Heart right ventricle (tissue), 16 donors: Measurements from ENCODE around the gene MBIP. TPM values are rescaled to one million over a fixed set of nuclear protein-coding genes. Genes with fewer than 3 reads are reported as not detected.

ENCODE experiments used
- ATAC-seq, 8 donors: fragments of 200-7000 bp; cut with Tn5 transposase; one replicate each; pipeline ENCODE4 v1.9.1; 2020; ENCODE audit warnings: mild to moderate bottlenecking in 8 of 8, moderate library complexity in 8 of 8, moderate number of reproducible peaks in 1 of 8
- DNase-seq, 2 donors: peaks; one replicate each; pipeline ENCODE4 v3.0.0-alpha.2; 2020
- H3K27ac ChIP-seq, 10 donors: fragments of 200-600 bp; sonication (generic) in 2 of 10; one replicate each; pipeline versions ENCODE4 v1.5.0 to v1.8.0; 2020 to 2022; ENCODE audit warnings: mild to moderate bottlenecking in 3 of 10
- H3K27me3 ChIP-seq, 7 donors: fragments of 200-600 bp; one replicate each; pipeline ENCODE4 v1.8.0; 2021 to 2022; ENCODE audit warnings: mild to moderate bottlenecking in 2 of 7
- H3K36me3 ChIP-seq, 9 donors: fragments of 200-600 bp; sonication (generic) in 1 of 9; one replicate each; pipeline versions ENCODE4 v1.5.0 to v1.8.0; 2020 to 2022; ENCODE audit warnings: mild to moderate bottlenecking in 2 of 9
- H3K4me1 ChIP-seq, 9 donors: fragments of 200-600 bp; sonication (generic) in 1 of 9; one replicate each; pipeline versions ENCODE4 v1.5.0 to v1.8.0; 2020 to 2022; ENCODE audit warnings: mild to moderate bottlenecking in 4 of 9
- H3K4me3 ChIP-seq, 10 donors: fragments of 200-600 bp; sonication (generic) in 2 of 10; one replicate each; pipeline versions ENCODE4 v1.5.0 to v1.8.0; 2020 to 2022; ENCODE audit warnings: mild to moderate bottlenecking in 7 of 10, moderate library complexity in 2 of 10
- H3K9me3 ChIP-seq, 11 donors: fragments of 200-600 bp in 10 of 11; sonication (generic) in 2 of 11; one replicate each; pipeline versions ENCODE4 v1.5.0 to v1.8.0; 2013 to 2022; ENCODE audit warnings: mild to moderate bottlenecking in 2 of 11, control low read depth in 1 of 11, moderate library complexity in 1 of 11
- CTCF ChIP-seq, 9 donors: fragments of 200-600 bp; sonication (generic) in 2 of 9; IDR thresholded peaks; one replicate each; pipeline versions ENCODE4 v1.5.0 to v1.8.0; 2021 to 2022; ENCODE audit warnings: antibody characterized with exemption in 9 of 9, mild to moderate bottlenecking in 5 of 9, moderate library complexity in 1 of 9
- WGBS, 2 donors: extraction: QIAGEN DNeasy Blood & Tissue Kit; methylation state at CpG; one replicate each; pipeline ENCODE4 v1.1.7; 2013; ENCODE audit warnings: inconsistent platforms in 1 of 2; 5-methylcytosine and 5-hydroxymethylcytosine counted together
- intact Hi-C, 10 donors: fragments of 100-400 bp; cut with DNase I; formaldehyde crosslinking; loops; one replicate each; pipeline versions ENCODE4 v1.11.1 to v1.14.2; 2022
- polyA plus RNA-seq, 2 donors: library from polyadenylated mRNA; stranded (reverse); fragments of 200-250 nt; gene quantifications; one replicate each; pipeline ENCODE4 v1.2.3, GENCODE V29; 2013
- total RNA-seq, 10 donors: library from RNA; stranded (reverse); fragmentation: NEBNext Ultra II Directional in 3 of 10; extraction: Animal tissue kit (Norgen Biotek cat#: 25700) in 3 of 10; gene quantifications; one replicate each; pipeline versions ENCODE4 v1.2.1 to v1.2.4, GENCODE V29; 2021 to 2023
- donor health status: Arrhythmogenic right ventricular cardiomyopathy.
- donor health status: ischemic (EF 13 %, LVEDD 7.1; RV severe dilation, severe dysfunction).
- donor health status: healthy with polysubstance abuse.
- donor health status: DM: no; HTN: yes; CAD: no.
- donor health status: DM: no; HTN: no; CAD: no.
- donor health status: ischemic (EF 25% LVEDD 6.9; RV normal size, moderate dysfunction).
- donor health status: ischemic (EF 25% LVEDD 5.7; RV mildly dilated, moderate dysfunction).
- donor health status: healthy.
- donor health status: DM: yes; HTN: yes; CAD: no.
- donor health status: Ischemic cardiomyopathy.
- donor health status: ischemic (EF 35%, LVEDD 5.7; RV mildly dilated, moderate dysfunction).
- donor health status: nonischemic (EF 11% LVEDD 7.7; RV severe dilation, severe dysfunction).
- donor health status: DM: yes; HTN: yes; CAD: no.
- donor health status: PGD.
- donor health status: ischemic (EF 29% LVEDD 5.4; RV normal size, mild dysfunction).
- donor health status: nonischemic (EF 23%, LVEDD 6.1; RV moderate dilation, normal function).

Gene MBIP
- total and polyA plus RNA-seq, 12 donors, result 8.2 to 15.1 (median 10.2) TPM

- Histone ChIP-seq H3K36me3 (peaks cover 0 to 24% (median 0%) of the 10 kb centered on the region in 9 donors), H3K27ac (no peak overlapping the region), H3K9me3 (no peaks in the 10 kb centered on the region), H3K4me3 (no peak overlapping the region), H3K4me1 (peaks cover 0 to 35% (median 17%) of the 10 kb centered on the region in 9 donors), H3K27me3 (peaks cover 0 to 7% (median 0%) of the 10 kb centered on the region in 7 donors)
- 97% methylated on average over 2 of the region's 2 CpGs for WGBS, 2 donors
- intact Hi-C loops, result no loop called here
- TF ChIP-seq CTCF (IDR thresholded peaks at IDR 0.05), result no peak
- no peak for ATAC-seq
- DNase-seq, result no peak
Observed at GRCh38 chr14:36317650-36318049, 2.8 kb downstream of the MBIP start.

GRCh38 chr14:36316131-36316530 lies 4.3 kb downstream of the MBIP start:
- DNase-seq, result no peak
- intact Hi-C loops, result no loop called here

GRCh38 chr14:36315159-36315853 lies 5.1 kb downstream of the MBIP start:
- H3K4me3 ChIP-seq, result no peak overlapping the region
- DNase-seq (no peak), ATAC-seq (no peak)
- 71 to 72% methylated on average over 3 of the region's 3 CpGs for WGBS, 2 donors
- H3K9me3 ChIP-seq, result no peaks in the 10 kb centered on the region
- peaks cover 0 to 48% (median 4%) of the 10 kb centered on the region in 9 donors for H3K36me3 ChIP-seq
- H3K27me3 ChIP-seq, result no peaks in the 10 kb centered on the region
- peaks cover 0 to 29% (median 17%) of the 10 kb centered on the region in 9 donors for H3K4me1 ChIP-seq
- no peak overlapping the region for H3K27ac ChIP-seq
- intact Hi-C loops, result no loop called here
- TF ChIP-seq CTCF (IDR thresholded peaks at IDR 0.05), result no peak

More at GRCh38 chr14:36316131-36316530, 4.3 kb downstream of the MBIP start:
- Histone ChIP-seq H3K9me3 (no peaks in the 10 kb centered on the region), H3K36me3 (peaks cover 0 to 39% (median 0%) of the 10 kb centered on the region in 9 donors), H3K27me3 (no peaks in the 10 kb centered on the region), H3K27ac (no peak overlapping the region), H3K4me1 (peaks cover 0 to 34% (median 17%) of the 10 kb centered on the region in 9 donors), H3K4me3 (no peak overlapping the region)
- no peak for TF ChIP-seq CTCF (IDR thresholded peaks at IDR 0.05)
- 86 to 87% methylated on average over 1 of the region's 1 CpG for WGBS, 2 donors
- no peak for ATAC-seq

GRCh38 chr14:36313898-36314297 lies 6.5 kb downstream of the MBIP start:
- intact Hi-C loops, result no loop called here
- no peak for TF ChIP-seq CTCF (IDR thresholded peaks at IDR 0.05)
- Histone ChIP-seq H3K27ac (no peak overlapping the region), H3K36me3 (peaks cover 0 to 62% (median 11%) of the 10 kb centered on the region in 9 donors), H3K4me1 (peaks cover 0 to 21% (median 10%) of the 10 kb centered on the region in 9 donors), H3K27me3 (no peaks in the 10 kb centered on the region), H3K9me3 (no peaks in the 10 kb centered on the region), H3K4me3 (no peak overlapping the region)
- DNase-seq (no peak), ATAC-seq (no peak)
- 88 to 89% methylated on average over 3 of the region's 3 CpGs for WGBS, 2 donors
